Tracheal epithelial cell (primary cell): ENCODE data around the gene MYMX. TPM values are rescaled to one million over a fixed set of nuclear protein-coding genes. Genes with fewer than 3 reads are reported as not detected.

Experiments
- total RNA-seq: library from RNA; depleted of rRNA; stranded (reverse); fragments of >200 nt; gene quantifications from 2 replicates; pipeline ENCODE4 v1.2.1, GENCODE V29; 2014

The MYMX gene
- total RNA-seq, result not detected in 2 replicates

GRCh38 chr6:44216677-44217331 lies at the start of gene MYMX:
Gene MYMX (plus strand): TSS chr6:44216926. CDS start chr6:44217472, 546 bp downstream.

GRCh38 chr6:44223319-44224028 lies 6.7 kb downstream of the MYMX start, which contains the start of gene SLC29A1:
Gene SLC29A1 (plus strand): TSS chr6:44223595. CDS start chr6:44227314, 3,719 bp downstream.

DNA sequence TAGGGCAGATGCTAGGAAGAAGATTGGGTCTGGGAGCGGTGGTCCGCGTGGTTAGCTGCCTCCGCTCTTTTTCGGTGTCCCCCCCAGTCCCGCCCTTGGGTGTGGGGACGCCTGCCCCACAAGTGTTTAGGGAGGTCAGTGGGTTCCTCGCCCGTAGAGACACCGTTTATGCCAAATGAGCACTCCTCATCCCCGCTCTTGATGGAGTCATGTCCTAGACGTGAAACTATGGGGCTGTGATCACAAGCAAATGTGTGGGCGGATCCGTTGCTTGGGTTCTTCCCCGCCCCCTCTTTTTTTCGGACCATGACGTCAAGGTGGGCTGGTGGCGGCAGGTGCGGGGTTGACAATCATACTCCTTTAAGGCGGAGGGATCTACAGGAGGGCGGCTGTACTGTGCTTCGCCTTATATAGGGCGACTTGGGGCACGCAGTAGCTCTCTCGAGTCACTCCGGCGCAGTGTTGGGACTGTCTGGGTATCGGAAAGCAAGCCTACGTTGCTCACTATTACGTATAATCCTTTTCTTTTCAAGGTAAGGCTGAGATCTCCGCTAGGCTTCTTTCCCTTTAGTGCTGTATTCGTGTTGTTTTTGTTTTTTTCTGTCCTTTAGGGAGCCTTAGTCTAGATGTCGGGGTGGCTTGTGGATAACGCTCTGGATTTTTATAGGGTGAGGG lies 30.1 kb downstream of the MYMX start, which contains the start of gene HSP90AB1:
Gene HSP90AB1, plus strand, starts transcription at position 439 of the 675 bp plus-strand sequence. CDS start 1,529 bp downstream, outside the sequence.

DNA sequence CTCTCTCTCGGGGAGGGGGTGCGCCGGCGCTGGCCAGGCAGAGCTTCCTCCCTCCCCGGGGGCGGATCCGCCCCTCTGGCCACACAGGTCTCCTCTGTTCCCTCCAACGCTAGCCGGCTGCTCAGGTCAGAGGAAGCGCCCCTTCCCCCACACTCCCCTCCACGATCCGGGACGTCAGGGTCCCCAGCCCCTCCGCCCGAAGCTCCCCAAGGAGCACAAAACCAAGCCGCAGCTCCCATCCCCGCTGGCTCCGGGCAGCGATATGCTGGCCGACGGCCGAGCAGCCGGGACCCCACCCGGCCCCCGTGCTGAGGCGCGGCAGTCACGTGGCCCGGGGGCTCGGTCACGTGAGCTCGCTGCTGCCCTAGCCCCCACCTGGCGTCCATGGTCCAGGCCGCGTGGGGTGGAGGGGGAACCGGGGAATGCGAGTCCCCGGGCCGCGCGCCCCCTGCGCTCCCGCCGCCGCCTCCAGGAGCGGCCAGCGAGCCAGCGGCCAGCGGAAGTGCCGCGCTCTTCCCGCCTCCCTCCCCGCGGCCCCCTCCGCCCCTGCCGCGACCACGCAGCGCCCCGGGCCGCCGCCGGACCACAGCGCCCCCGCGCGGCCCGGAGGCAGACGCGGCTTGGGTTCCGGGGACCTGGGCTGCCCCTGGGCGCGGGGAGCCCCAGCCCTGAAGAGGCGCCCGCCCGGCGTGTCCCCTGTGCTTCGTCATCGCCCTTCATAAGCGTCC lies 40.5 kb downstream of the MYMX start, which contains the start of gene SLC35B2:
Gene SLC35B2, minus strand, starts transcription at position 504 of the 728 bp plus-strand sequence. Its CDS starts 118 bp downstream, at position 386.

DNA sequence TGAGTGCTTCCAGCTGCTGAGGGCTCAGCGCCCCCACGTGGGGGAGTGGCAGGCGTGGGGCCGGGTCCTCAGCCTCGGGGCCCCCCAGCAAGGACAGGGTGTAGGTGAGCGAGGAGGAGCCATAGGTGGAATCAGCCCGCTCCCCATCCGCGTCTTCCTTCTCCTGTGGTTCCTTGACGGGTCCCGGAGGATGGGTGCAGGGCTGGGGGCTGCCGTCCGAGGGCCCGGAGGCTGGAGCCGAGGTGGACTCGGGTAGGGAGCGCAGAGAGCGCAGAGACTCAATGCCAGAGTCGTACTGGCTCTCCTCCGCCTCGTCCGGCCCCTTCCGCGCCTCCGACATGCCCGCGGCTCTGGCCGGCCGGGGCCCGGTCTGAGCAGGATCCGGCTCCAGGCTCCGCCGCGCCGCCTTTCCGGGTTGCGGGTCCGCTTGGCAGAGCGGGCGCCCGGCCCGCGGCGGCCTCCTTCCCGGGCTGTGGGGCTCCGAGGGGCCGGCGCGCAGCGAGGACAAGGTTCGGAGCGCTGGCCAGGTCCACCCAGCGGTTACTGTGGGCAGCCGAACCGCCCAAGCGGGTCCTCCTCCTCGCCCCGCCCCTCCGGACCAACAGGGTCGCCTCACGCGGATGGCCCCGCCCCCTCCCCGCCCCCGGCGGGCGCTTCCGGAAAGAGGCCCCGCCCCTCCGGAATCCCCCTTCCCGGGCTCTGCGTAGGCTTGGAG lies 48.4 kb downstream of the MYMX start, which contains the start of gene NFKBIE:
Gene NFKBIE, minus strand, starts transcription at position 545 of the 715 bp plus-strand sequence. Its CDS starts 205 bp downstream, at position 340.

Other genes with a start within 250 kb of the MYMX start
- gene MRPL14, start 89.5 kb upstream of the MYMX start, total RNA-seq, result 64.8 and 92.1 TPM in 2 replicates
- gene TMEM63B, start 89.4 kb upstream of the MYMX start, total RNA-seq, result 35.8 and 54.9 TPM in 2 replicates
- not detected in 2 replicates for gene CAPN11, start 58.1 kb upstream of the MYMX start, total RNA-seq
- 4.0 and 13.5 TPM in 2 replicates for gene SLC29A1, start 6.7 kb downstream of the MYMX start, total RNA-seq
- 436 and 475 TPM in 2 replicates for gene HSP90AB1, start 30.2 kb downstream of the MYMX start, total RNA-seq
- gene SLC35B2, start 40.6 kb downstream of the MYMX start, total RNA-seq, result 82.9 and 97.6 TPM in 2 replicates
- 7.0 and 28.9 TPM in 2 replicates for gene NFKBIE, start 48.6 kb downstream of the MYMX start, total RNA-seq
- not detected in 2 replicates for gene TMEM151B, start 53.5 kb downstream of the MYMX start, total RNA-seq
- 11.3 TPM in 2 replicates for gene AARS2, start 96.4 kb downstream of the MYMX start, total RNA-seq
- gene SPATS1, start 125.7 kb downstream of the MYMX start, total RNA-seq, result not detected in 2 replicates
- 18.8 and 19.4 TPM in 2 replicates for gene CDC5L, start 170.8 kb downstream of the MYMX start, total RNA-seq